Osteoblast (primary cell): ENCODE data around the gene PCDH9. TPM values are rescaled to one million over a fixed set of nuclear protein-coding genes. Genes with fewer than 3 reads are reported as not detected.

Source experiments
- DNase-seq: peaks from one replicate; pipeline ENCODE4 v3.0.0; 2011; ENCODE audit warnings: low spot score, mixed read lengths; ENCODE audit not compliant: insufficient read length; ENCODE audit errors: missing footprints
- H2AFZ ChIP-seq: 2 replicates; pipeline ENCODE4 v1.6.0; 2011; ENCODE audit warnings: mild to moderate bottlenecking, low read length
- H3K27ac ChIP-seq: 2 replicates; pipeline ENCODE4 v1.5.1; 2011; ENCODE audit warnings: mild to moderate bottlenecking, low read depth, low read length, moderate library complexity
- H3K27me3 ChIP-seq: 2 replicates; pipeline ENCODE4 v1.6.0; 2012; ENCODE audit warnings: mild to moderate bottlenecking, control low read depth, inconsistent platforms, low read length, moderate library complexity; ENCODE audit not compliant: insufficient read depth
- H3K36me3 ChIP-seq: 2 replicates; pipeline ENCODE4 v1.5.1; 2011; ENCODE audit warnings: mild to moderate bottlenecking, low read length, control low read depth, moderate library complexity; ENCODE audit not compliant: insufficient read depth
- H3K4me1 ChIP-seq: 2 replicates; pipeline ENCODE4 v1.5.1; 2011; ENCODE audit warnings: mild to moderate bottlenecking, low read length, control low read depth, moderate library complexity; ENCODE audit not compliant: insufficient read depth
- H3K4me2 ChIP-seq: 2 replicates; pipeline ENCODE4 v1.6.0; 2011; ENCODE audit warnings: mild to moderate bottlenecking, low read length; ENCODE audit not compliant: insufficient read depth
- H3K4me3 ChIP-seq: fragments of 200-600 bp; sonication (generic); 3 replicates; pipeline ENCODE4 v1.5.1; 2012; ENCODE audit warnings: mild to moderate bottlenecking, low read length, inconsistent platforms; ENCODE audit not compliant: insufficient read depth
- H3K79me2 ChIP-seq: 2 replicates; pipeline ENCODE4 v1.6.0; 2012; ENCODE audit warnings: mild to moderate bottlenecking, low read length, control low read depth, inconsistent platforms; ENCODE audit not compliant: insufficient read depth
- H3K9me3 ChIP-seq: 2 replicates; pipeline ENCODE4 v1.5.1; 2011; ENCODE audit warnings: low read depth, low read length, control low read depth
- H4K20me1 ChIP-seq: 2 replicates; pipeline ENCODE4 v1.6.0; 2012; ENCODE audit warnings: mild to moderate bottlenecking, low read length, control low read depth; ENCODE audit not compliant: insufficient read depth
- CTCF ChIP-seq: IDR thresholded peaks from 2 replicates; pipeline ENCODE4 v1.5.1; 2011; ENCODE audit warnings: mild to moderate bottlenecking, low read depth, low read length, moderate library complexity; ENCODE audit errors: extremely low read depth
- total RNA-seq: library from RNA; depleted of rRNA; stranded (reverse); fragments of >200 nt; gene quantifications from 2 replicates; pipeline ENCODE4 v1.2.3, GENCODE V29; 2012

The PCDH9 gene
- total RNA-seq, 1 donor = 1.1 TPM

GRCh38 chr13:66748712-66749111 lies 481.4 kb downstream of the PCDH9 start:
- Histone ChIP-seq H3K27me3 (no peaks in the 10 kb centered on the region), H3K36me3 (no peaks in the 10 kb centered on the region), H3K79me2 (no peaks in the 10 kb centered on the region), H3K9me3 (no peaks in the 10 kb centered on the region), H3K4me1 (no peaks in the 10 kb centered on the region), H3K4me2 (no peak overlapping the region), H3K4me3 (no peak overlapping the region), H4K20me1 (no peaks in the 10 kb centered on the region), H2AFZ (no peak overlapping the region), H3K27ac (no peak overlapping the region)
- DNase-seq = no peak
- no peak for TF ChIP-seq CTCF

GRCh38 chr13:66745307-66745706 lies 484.8 kb downstream of the PCDH9 start:
- Histone ChIP-seq H2AFZ (no peak overlapping the region), H3K27me3 (no peaks in the 10 kb centered on the region), H3K36me3 (no peaks in the 10 kb centered on the region), H3K4me1 (no peaks in the 10 kb centered on the region), H3K9me3 (no peaks in the 10 kb centered on the region), H3K4me3 (no peak overlapping the region), H4K20me1 (no peaks in the 10 kb centered on the region), H3K27ac (no peak overlapping the region), H3K4me2 (no peak overlapping the region), H3K79me2 (no peaks in the 10 kb centered on the region)
- no peak for TF ChIP-seq CTCF
- no peak for DNase-seq

GRCh38 chr13:66723576-66723975 lies 506.6 kb downstream of the PCDH9 start:
- no peak for DNase-seq
- no peaks in the 10 kb centered on the region for H3K27me3 ChIP-seq
- H3K4me1 ChIP-seq = no peaks in the 10 kb centered on the region
- no peaks in the 10 kb centered on the region for H3K36me3 ChIP-seq
- no peak overlapping the region for H3K4me2 ChIP-seq
- no peak overlapping the region for H2AFZ ChIP-seq
- no peak overlapping the region for H3K27ac ChIP-seq
- no peak overlapping the region for H3K4me3 ChIP-seq
- no peaks in the 10 kb centered on the region for H4K20me1 ChIP-seq
- TF ChIP-seq CTCF = no peak
- no peaks in the 10 kb centered on the region for H3K79me2 ChIP-seq
- H3K9me3 ChIP-seq = no peaks in the 10 kb centered on the region

GRCh38 chr13:66716538-66716937 lies 513.6 kb downstream of the PCDH9 start:
- no peak overlapping the region for H3K4me3 ChIP-seq
- no peak overlapping the region for H3K4me2 ChIP-seq
- H3K36me3 ChIP-seq = no peaks in the 10 kb centered on the region
- H2AFZ ChIP-seq = no peak overlapping the region
- H3K4me1 ChIP-seq = no peaks in the 10 kb centered on the region
- H4K20me1 ChIP-seq = no peaks in the 10 kb centered on the region
- H3K9me3 ChIP-seq = no peaks in the 10 kb centered on the region
- no peak overlapping the region for H3K27ac ChIP-seq
- no peak for DNase-seq
- H3K79me2 ChIP-seq = no peaks in the 10 kb centered on the region
- no peak for TF ChIP-seq CTCF
- no peaks in the 10 kb centered on the region for H3K27me3 ChIP-seq
